Aorta (tissue), 5 donors: Measurements from ENCODE around the gene KCNG4. TPM values are rescaled to one million over a fixed set of nuclear protein-coding genes. Genes with fewer than 3 reads are reported as not detected.

ENCODE experiments used
- ATAC-seq: fragments of 200-7000 bp; cut with Tn5 transposase; one replicate; pipeline ENCODE4 v1.9.1; 2022; ENCODE audit warnings: moderate library complexity; ENCODE audit not compliant: low FRiP score
- DNase-seq, 2 donors: peaks; one replicate each; pipeline ENCODE4 v3.0.0-alpha.2; 2020
- H3K27ac ChIP-seq, 2 donors: one replicate each; pipeline ENCODE4 v1.5.1; 2013; ENCODE audit warnings: low read length in 2 of 2, mild to moderate bottlenecking in 2 of 2, moderate library complexity in 2 of 2, control low read depth in 1 of 2, inconsistent platforms in 1 of 2, low read depth in 1 of 2
- H3K27me3 ChIP-seq, 2 donors: one replicate each; pipeline ENCODE4 v1.6.1; 2013; ENCODE audit warnings: control low read depth in 1 of 2, low read length in 1 of 2, mild to moderate bottlenecking in 1 of 2, moderate library complexity in 1 of 2; ENCODE audit not compliant: insufficient read depth in 2 of 2, control insufficient read depth in 1 of 2
- H3K36me3 ChIP-seq, 2 donors: one replicate each; pipeline ENCODE4 v1.6.1; 2013; ENCODE audit warnings: control low read depth in 1 of 2, low read length in 1 of 2, mild to moderate bottlenecking in 1 of 2; ENCODE audit not compliant: insufficient read depth in 2 of 2, control insufficient read depth in 1 of 2
- H3K4me1 ChIP-seq, 2 donors: one replicate each; pipeline ENCODE4 v1.6.1; 2013; ENCODE audit warnings: low read length in 2 of 2, control low read depth in 1 of 2, mild to moderate bottlenecking in 1 of 2, moderate library complexity in 1 of 2; ENCODE audit not compliant: insufficient read depth in 2 of 2, control insufficient read depth in 1 of 2
- H3K4me3 ChIP-seq, 2 donors: one replicate each; pipeline ENCODE4 v1.5.1; 2013; ENCODE audit warnings: low read length in 2 of 2, control low read depth in 1 of 2, mild to moderate bottlenecking in 1 of 2
- H3K9me3 ChIP-seq: one replicate; pipeline ENCODE4 v1.6.1; 2013; ENCODE audit warnings: mild to moderate bottlenecking, low read length; ENCODE audit not compliant: control insufficient read depth
- WGBS, 2 donors: extraction: QIAGEN DNeasy Blood & Tissue Kit; methylation state at CpG; one replicate each; pipeline ENCODE4 v1.1.7; 2013; 5-methylcytosine and 5-hydroxymethylcytosine counted together
- intact Hi-C, 2 donors: fragments of 100-400 bp; cut with DNase I; formaldehyde crosslinking; loops; one replicate each; pipeline versions ENCODE4 v1.14.2 to v1.15.0; 2022
- polyA plus RNA-seq, 2 donors: library from polyadenylated mRNA; stranded (reverse); fragments of 200-250 nt; gene quantifications; one replicate each; pipeline ENCODE4 v1.2.3, GENCODE V29; 2013
- total RNA-seq, 2 donors: library from RNA; stranded (reverse); fragmentation: NEBNext Ultra II Directional; extraction: Animal tissue kit (Norgen Biotek cat#: 25700); gene quantifications; one replicate each; pipeline ENCODE4 v1.2.1, GENCODE V29; 2021
- donor health status: healthy with polysubstance abuse.
- donor health status: Bipolar disorder and iron deficiency.
- donor health status: DM: no; HTN: no; CAD: no.
- donor health status: DM: no; HTN: no; CAD: no.
- donor health status: DM: yes; HTN: yes; CAD: no.

The KCNG4 gene
- total and polyA plus RNA-seq, 4 donors, result 0.03 to 0.13 TPM; not detected in 2

- Histone ChIP-seq H3K9me3 (no peaks in the 10 kb centered on the region), H3K27me3 (no peaks in the 10 kb centered on the region), H3K4me1 (no peaks in the 10 kb centered on the region), H3K36me3 (no peaks in the 10 kb centered on the region), H3K27ac (no peak overlapping the region), H3K4me3 (no peak overlapping the region)
- ATAC-seq, result no peak
- DNase-seq, result no peak
- WGBS, 2 donors, result 78 to 85% methylated on average over 9 of the region's 9 CpGs
- intact Hi-C loops, result no loop called here
Observed at GRCh38 chr16:84233748-84234147, 6.1 kb downstream of the KCNG4 start.

GRCh38 chr16:84232969-84233368 is 6.8 kb downstream of the KCNG4 start:
- ATAC-seq (no peak), DNase-seq (no peak)
- Histone ChIP-seq H3K36me3 (no peaks in the 10 kb centered on the region), H3K9me3 (no peaks in the 10 kb centered on the region), H3K4me3 (no peak overlapping the region), H3K27ac (no peak overlapping the region), H3K27me3 (no peaks in the 10 kb centered on the region), H3K4me1 (no peaks in the 10 kb centered on the region)
- 95% methylated on average over 5 of the region's 5 CpGs for WGBS, 2 donors
- intact Hi-C loops, result no loop called here

GRCh38 chr16:84232060-84232459 is 7.8 kb downstream of the KCNG4 start:
- no peak overlapping the region for H3K27ac ChIP-seq
- H3K4me1 ChIP-seq, result no peaks in the 10 kb centered on the region
- no peak overlapping the region for H3K4me3 ChIP-seq
- H3K9me3 ChIP-seq, result no peaks in the 10 kb centered on the region
- no peak for DNase-seq
- no peak for ATAC-seq
- intact Hi-C loops, result no loop called here
- no peaks in the 10 kb centered on the region for H3K27me3 ChIP-seq
- no peaks in the 10 kb centered on the region for H3K36me3 ChIP-seq
- 92 to 93% methylated on average over 5 of the region's 5 CpGs for WGBS, 2 donors

GRCh38 chr16:84229471-84229870 is 10.3 kb downstream of the KCNG4 start:
- WGBS, 2 donors, result 91 to 94% methylated on average over 11 of the region's 11 CpGs
- H3K4me1 ChIP-seq, result no peaks in the 10 kb centered on the region
- ATAC-seq, result no peak
- H3K4me3 ChIP-seq, result no peak overlapping the region
- no peaks in the 10 kb centered on the region for H3K9me3 ChIP-seq
- intact Hi-C loops, result no loop called here
- H3K27ac ChIP-seq, result no peak overlapping the region
- no peaks in the 10 kb centered on the region for H3K27me3 ChIP-seq
- H3K36me3 ChIP-seq, result no peaks in the 10 kb centered on the region
- no peak for DNase-seq

- H3K4me3 ChIP-seq, result no peak overlapping the region
- no peaks in the 10 kb centered on the region for H3K27me3 ChIP-seq
- no peaks in the 10 kb centered on the region for H3K9me3 ChIP-seq
- intact Hi-C loops, result no loop called here
- DNase-seq (peak; percentile 92 to 95), ATAC-seq (peak; percentile 92)
- 11 to 23% methylated on average over 18 of the region's 18 CpGs for WGBS, 2 donors
- H3K4me1 ChIP-seq, result no peaks in the 10 kb centered on the region
- H3K27ac ChIP-seq, result no peak overlapping the region
- no peaks in the 10 kb centered on the region for H3K36me3 ChIP-seq
Observed at GRCh38 chr16:84228256-84228838, 11.5 kb downstream of the KCNG4 start.

- whole genome bisulfite sequencing, 2 donors, result 87 to 92% methylated on average over 6 of the region's 6 CpGs
- DNase-seq (no peak), ATAC-seq (no peak)
- Histone ChIP-seq H3K36me3 (no peaks in the 10 kb centered on the region), H3K9me3 (no peaks in the 10 kb centered on the region), H3K27me3 (no peaks in the 10 kb centered on the region), H3K4me1 (no peaks in the 10 kb centered on the region), H3K27ac (no peak overlapping the region), H3K4me3 (no peak overlapping the region)
- intact Hi-C loops, result no loop called here
Observed at GRCh38 chr16:84227548-84227947, 12.3 kb downstream of the KCNG4 start.

- WGBS, 2 donors, result 81 to 86% methylated on average over 8 of the region's 8 CpGs
- no peaks in the 10 kb centered on the region for H3K9me3 ChIP-seq
- intact Hi-C loops, result no loop called here
- H3K4me1 ChIP-seq, result no peaks in the 10 kb centered on the region
- H3K27ac ChIP-seq, result no peak overlapping the region
- DNase-seq (no peak), ATAC-seq (no peak)
- H3K4me3 ChIP-seq, result no peak overlapping the region
- no peaks in the 10 kb centered on the region for H3K27me3 ChIP-seq
- H3K36me3 ChIP-seq, result no peaks in the 10 kb centered on the region
Observed at GRCh38 chr16:84226026-84226425, 13.8 kb downstream of the KCNG4 start.

GRCh38 chr16:84225571-84225970 is 14.2 kb downstream of the KCNG4 start:
- DNase-seq (no peak), ATAC-seq (no peak)
- H3K27ac ChIP-seq, result no peak overlapping the region
- intact Hi-C loops, result no loop called here
- H3K36me3 ChIP-seq, result no peaks in the 10 kb centered on the region
- H3K27me3 ChIP-seq, result no peaks in the 10 kb centered on the region
- H3K9me3 ChIP-seq, result no peaks in the 10 kb centered on the region
- H3K4me3 ChIP-seq, result no peak overlapping the region
- no peaks in the 10 kb centered on the region for H3K4me1 ChIP-seq
- WGBS, 2 donors, result 72 to 76% methylated on average over 7 of the region's 7 CpGs

- Histone ChIP-seq H3K36me3 (no peaks in the 10 kb centered on the region), H3K27me3 (no peaks in the 10 kb centered on the region), H3K4me3 (no peak overlapping the region), H3K27ac (no peak overlapping the region), H3K9me3 (no peaks in the 10 kb centered on the region), H3K4me1 (no peaks in the 10 kb centered on the region)
- ATAC-seq (no peak), DNase-seq (no peak)
- WGBS, 2 donors, result 89% methylated on average over 3 of the region's 3 CpGs
- intact Hi-C loops, result no loop called here
Observed at GRCh38 chr16:84225126-84225525, 14.7 kb downstream of the KCNG4 start.
